HG03066 (cell line): ENCODE results near the gene STAT3.
"Not testable (repeated sequence)": the region's sequence is repeated elsewhere in the genome, so short reads cannot be mapped to it uniquely, and the experiment has no call there.

Experiments used
- ATAC-seq: cut with Tn5 transposase; IDR thresholded peaks from one replicate; pipeline ENCODE4 v1.9.1; 2021; ENCODE audit warnings: low read depth; ENCODE audit not compliant: unreplicated experiment

STAT3 gene

DNA sequence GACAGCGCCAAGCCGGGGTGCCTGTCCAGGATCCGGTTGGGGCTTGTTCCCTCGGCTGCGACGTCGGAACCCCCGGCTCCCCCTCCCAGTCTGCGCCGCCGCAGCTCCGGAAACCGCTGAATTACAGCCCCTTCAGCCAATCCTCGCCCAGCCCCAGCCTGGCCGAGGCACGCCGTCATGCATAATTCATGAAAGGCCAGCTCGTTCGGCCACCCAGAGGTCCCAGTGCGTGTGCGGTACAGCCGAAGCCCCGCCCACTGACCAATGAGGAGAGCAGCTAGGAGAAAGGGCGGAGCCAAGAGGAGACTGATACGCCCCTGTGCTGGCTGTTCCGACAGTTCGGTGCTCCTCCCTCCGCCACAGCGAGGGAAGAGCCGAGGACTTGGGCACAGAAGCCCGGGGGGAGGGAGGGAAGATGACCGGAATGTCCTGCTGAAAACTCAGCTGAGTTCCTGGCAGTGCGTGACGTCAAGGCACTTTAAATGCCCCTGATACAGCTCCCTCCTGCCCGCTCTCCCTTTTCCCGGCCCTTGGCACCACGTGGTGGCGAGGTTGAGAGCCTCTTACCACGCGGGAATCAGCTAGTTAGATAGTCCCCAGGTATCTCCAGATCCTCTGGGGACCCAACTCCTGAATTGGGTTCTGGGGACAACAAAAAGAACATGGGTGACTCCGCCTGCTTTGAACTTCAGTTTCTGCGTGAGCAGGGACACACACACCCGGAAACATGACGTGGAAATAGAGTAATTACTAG, at the start of gene STAT3:
TSS of gene STAT3 (minus strand) at position 62 of the 754 bp plus-strand sequence. CDS start 39,926 bp downstream, outside the sequence.
- peak; percentile 89 for ATAC-seq

DNA sequence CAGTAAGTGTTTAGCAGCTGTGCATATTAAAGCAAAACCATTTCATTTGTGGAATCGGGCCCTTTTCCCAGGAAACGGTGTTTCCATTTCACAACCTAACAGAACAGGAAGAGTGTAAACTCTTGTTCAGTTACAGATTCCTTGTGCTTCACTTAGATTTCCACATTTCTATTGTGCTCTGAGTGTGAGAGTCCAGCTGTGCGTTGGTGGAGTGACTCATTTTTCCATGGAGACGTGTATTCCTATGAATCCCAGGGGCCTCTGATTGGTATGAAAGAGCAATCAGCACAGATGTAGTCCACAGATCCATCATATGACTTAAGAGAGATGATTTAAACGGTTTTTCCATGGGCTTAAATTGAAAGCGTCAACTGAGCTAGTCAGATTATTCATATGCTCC, 48.1 kb upstream of the STAT3 start:
- no peak for ATAC-seq

DNA sequence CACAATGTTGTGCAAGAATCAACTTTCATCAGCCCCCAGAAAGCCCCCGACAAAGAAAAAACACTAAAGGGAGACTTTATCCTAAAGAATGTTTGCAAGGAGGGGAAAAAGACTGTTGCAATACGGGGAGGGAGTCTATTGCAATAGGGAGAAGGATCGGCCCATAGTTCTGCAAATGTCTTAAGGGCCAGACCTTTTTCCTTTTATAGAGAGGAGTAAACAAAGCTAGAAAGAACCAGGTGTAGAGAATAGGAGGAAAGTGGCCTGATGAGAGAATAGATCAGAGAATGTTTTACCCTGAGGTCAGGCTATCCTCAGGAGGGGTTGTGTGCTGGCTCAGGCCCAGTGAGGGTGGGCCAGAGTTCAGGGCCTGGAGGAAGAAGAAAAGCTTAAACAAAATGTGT, 43.5 kb upstream of the STAT3 start:
- ATAC-seq: no peak

DNA sequence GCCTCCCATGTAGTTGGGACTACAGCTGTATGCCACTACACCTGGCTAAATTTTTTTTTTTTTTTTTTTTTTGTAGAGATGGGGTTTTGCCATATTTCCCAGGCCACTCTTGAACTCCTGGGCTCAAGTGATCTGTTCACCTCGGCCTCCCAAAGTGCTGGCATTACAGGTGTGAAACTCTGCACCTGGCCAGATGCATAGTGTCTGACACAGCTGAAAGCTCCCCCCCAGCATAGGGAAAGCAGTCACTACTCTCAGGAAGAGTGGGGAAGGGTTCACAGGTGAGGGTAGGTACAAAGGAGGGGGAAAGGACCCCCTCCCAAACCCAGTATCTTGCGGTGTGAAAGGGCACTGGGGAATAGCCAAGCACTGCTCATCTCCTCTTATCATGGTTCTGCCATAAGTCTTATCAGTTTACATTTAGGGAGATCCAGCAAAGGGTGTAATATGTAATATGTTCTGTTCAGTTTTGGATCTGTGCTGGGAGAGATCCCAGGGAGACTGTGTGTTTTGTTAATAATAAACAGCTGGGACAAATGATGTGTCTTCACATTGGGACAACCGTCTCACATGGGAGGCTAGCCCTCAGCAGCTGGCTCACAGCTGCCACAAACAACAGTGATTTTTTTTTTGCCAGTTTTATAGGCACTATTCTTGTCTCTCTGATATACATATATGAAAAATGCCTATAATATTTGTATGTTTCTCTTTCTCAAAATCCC, 41.6 kb upstream of the STAT3 start:
- no peak for ATAC-seq

DNA sequence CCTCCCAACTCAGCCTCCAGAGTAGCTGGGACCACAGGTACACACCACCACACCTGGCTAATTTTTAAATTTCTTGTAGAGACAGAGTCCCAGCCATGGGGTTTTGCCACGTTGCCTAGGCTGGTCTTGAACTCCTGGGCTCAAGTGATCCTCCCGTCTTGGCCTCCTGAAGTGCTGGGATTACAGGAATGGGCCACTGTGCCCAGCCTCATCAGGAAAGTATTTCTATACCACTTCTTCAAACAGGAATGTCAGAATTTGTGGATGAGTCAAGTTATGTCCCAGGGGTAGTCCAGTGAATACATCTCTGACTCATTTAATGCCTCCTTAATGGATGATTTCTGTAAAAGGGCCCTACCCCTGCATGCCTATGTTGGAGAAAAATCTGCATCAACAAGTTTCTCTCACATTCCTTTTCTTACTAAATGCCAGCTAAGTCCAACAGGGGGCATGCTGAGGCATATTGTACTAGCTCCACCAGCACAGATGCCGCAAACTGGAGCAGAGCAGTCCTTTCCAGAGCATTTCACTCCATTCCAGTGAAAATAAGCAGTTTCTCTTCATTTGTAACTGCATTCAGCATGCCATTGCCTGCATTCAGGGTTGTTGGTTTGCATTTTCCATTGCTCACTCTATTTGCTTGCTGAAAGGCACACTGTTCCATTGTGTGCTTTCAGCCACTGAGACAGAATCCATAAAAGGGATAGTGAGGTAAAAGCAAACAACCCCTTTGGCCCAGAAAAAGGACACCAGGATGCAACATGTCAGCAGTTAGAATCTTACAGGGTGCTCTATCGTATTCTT, 40.1 kb upstream of the STAT3 start:
- no peak for ATAC-seq

DNA sequence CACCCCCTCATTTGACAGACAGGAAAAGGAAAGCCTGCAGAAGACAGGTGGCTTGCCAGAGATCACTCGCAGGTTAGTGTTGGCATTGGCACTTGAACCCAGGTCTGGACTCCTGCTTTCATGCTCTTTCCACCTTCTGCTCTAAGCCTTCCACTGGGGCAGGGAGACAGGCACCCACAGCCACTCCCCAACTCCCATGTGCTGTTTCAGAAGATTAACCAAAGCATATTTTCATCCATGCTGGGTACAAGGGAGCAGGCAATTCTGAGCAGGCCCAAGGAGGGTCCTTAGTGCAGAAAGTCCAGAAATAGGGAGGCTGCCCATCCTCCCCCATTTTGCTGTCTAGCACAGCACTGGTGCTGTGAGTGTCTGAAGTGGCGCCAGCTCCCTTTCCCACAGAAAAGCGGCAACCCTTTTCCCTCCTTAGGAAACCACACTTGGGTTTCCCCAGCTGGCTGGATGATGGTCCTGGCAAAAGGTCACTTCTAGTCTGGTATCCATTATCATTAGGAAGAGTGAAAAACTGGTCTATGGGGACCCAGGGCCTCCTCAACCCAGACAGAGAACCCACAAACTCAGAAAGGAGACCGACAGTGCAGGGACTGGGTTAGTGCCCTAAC, 36.9 kb upstream of the STAT3 start:
- no peak for ATAC-seq

DNA sequence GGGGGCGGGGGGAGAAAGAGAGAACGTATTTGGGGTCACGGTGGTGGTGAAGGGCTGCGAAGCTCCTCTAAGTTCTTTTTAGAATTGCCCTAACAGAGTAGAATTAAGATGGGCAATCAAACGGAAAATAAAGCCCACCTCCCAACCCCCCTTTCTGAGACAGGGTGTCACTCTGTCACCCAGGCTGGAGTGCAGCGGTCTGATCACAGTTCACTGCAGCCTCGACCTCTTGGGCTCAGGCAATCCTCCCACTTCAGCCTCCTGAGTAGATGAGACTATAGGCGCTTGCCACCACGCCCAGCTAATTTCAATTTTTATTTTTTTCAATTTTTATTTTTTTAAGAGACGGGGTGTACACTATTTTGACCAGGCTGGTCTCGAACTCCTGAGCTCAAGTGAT, 35.5 kb upstream of the STAT3 start:
- no peak for ATAC-seq

DNA sequence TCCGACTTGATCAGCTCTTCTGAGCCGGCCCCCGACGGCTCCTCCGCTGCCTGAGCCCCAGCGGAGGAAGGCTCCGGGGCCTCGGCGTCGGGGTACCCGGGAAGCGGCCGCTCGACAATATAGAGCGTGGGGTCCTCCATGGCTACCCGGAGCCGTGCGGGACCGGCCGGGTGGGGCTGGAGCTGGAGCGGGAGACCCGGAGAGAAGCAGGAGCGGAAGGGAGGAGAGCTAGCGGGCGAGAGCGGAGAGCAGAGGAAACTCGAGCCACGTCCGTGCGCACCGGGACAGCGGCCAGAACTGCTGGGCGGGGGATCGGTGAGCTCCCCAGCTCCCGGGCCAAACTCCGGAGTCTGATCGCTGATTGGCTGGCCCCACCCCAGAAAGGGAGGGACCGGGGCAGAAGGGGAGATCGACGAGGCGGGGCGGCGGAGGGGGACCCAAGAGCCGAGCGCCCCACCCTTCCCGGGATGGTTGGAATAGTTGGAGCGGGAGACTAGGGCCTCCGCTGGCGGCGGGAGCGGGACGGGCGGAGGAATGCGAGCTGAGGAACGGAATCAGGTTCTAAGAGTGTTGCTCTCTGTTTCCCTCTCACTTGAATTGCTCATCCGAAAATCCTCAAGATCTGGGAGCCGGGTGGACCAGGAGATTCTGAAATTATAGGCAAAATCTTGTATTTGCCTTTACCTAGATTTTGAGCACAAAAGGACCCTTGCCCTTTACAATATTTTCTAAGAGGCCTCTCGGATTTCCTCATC, 34.9 kb upstream of the STAT3 start, which contains the start of gene CAVIN1:
TSS of gene CAVIN1 (minus strand) at position 299 of the 755 bp plus-strand sequence. CDS start at position 140, 159 bp downstream.
- no peak for ATAC-seq

DNA sequence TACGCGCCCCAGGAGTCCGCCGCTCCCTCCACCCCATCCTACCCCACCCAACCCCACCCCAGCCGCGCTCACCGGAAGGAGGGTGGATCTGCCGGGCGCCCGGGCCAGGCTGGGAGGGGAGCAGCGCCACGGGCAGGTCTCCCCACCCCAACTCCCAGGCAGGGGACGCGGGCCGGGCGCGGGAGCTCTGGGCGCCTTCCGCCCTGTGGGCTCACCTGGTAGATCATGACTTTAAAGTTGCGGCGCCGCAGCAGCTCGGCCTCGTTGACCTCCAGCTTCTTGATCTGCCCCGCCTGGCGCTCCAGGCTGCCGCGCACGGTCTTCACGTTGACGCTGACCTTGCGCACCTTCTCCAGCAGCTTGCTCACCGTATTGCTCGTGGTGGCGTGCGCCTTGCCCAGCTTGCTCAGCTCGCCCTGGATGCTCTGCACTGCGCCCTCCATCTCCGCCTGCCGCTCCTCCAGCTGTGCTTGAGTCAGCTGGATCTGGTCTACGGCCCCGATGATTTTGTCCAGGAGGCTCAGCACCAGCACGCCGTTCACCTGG, 34.2 kb upstream of the STAT3 start:
- ATAC-seq: no peak

DNA sequence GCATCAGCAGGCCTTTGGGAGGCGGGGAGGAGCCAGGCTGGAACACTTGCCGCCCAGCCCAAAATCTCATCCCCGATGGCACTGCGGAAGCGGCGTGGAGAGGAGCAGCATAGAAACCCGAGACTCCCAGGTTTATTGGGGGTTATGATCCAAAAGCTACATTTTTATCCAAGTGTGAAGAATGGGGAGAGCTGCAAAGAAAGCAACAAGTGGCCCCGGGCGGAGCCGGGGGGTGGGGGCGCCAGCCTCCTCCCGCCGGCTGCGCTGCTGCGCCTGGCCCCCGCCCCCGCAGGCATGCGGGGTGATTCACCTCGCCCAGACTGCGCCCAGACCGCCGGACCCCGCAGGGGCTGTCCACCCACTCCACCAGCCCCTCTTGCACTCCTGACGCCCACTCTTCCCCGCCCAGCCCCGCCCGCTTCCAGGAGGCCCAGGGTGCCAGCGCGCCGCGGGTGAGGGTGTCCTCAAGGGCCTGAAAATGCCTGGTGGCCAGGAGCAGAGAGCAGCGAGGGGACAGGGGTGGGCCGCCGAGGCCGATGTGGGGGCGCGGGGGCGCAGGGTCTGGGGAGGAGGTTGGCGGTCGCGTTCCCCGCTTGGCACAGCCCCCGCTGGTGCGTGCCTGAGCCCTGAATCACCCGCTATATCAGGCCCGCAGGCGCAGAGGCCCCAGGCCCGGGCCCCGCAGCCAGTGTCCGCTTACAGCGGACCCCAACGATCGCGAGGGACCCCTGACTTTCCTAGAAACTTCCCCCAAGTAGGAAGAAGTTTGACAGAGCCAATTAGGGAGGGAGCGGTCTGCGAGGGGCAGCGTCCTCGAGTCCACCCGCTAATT, 33.5 kb upstream of the STAT3 start:
- ATAC-seq: no peak

DNA sequence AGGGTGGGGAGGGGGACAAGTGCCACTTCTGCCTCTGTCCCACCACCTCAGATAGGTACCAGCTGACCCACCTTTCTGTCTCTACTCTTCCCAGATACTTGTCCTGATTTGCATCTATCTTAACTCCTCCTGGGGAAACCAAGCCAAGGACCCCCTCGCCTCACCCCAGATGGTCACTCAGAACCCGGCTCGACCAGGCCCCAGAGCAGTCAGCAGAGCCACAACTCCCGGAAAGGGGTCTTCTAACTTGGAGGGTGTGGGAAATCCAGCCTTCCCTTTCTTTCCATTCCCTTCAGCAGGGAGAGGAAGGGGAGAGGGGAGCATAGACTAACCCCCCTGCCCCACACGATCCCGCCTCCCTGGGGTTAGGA, 32.9 kb upstream of the STAT3 start:
- ATAC-seq: no peak

DNA sequence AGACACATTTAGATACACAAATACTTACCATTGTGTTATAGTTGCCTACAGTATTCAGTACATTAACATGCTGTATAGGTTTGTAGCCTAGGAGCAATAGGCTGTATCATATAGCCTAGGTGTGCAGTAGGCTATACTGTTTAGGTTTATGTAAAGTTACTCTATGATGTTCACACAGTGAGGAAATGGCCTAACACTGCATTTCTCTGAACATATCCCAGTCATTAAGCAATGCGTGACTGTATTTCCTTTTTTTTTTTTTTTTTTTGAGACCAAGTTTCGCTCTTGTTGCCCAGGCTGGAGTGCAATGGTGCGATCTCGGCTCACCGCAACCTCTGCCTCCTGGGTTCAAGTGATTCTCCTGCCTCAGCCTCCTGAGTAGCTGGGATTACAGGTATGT, 29.7 kb upstream of the STAT3 start:
- ATAC-seq: not testable (repeated sequence)

DNA sequence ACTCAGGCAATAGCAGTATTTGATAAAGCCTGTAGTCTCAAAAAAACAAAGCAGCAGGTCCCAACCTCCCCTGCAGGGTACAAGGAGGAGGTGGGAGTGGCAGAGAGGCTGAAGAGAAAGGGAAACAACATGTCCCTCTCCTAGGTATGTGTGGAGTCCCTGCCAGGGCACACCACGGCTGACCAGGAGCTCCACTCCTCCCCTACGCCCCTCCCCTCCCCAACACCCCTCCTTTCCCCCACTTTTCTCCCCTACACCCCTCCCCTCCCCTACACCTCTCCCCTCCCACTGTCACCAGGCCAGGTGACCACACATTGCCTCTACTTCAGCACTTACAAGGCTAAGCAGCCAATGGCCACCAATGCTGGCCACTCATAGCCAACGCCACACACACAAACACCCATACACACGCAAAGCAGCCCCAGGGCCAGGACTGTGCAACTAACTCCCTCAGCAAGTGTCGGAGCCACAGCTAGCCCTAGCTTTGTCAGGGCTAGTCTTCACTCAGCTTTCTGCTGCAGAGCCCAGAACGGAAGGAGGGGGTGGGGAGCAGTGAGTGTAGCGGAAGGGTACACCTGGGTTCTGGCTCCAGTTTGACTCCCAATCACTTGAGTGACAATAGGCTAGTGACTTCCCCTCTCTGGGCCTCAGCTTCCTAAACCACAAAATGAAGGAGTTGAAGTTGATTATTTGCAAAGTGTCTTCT, 26.6 kb upstream of the STAT3 start:
- no peak for ATAC-seq

DNA sequence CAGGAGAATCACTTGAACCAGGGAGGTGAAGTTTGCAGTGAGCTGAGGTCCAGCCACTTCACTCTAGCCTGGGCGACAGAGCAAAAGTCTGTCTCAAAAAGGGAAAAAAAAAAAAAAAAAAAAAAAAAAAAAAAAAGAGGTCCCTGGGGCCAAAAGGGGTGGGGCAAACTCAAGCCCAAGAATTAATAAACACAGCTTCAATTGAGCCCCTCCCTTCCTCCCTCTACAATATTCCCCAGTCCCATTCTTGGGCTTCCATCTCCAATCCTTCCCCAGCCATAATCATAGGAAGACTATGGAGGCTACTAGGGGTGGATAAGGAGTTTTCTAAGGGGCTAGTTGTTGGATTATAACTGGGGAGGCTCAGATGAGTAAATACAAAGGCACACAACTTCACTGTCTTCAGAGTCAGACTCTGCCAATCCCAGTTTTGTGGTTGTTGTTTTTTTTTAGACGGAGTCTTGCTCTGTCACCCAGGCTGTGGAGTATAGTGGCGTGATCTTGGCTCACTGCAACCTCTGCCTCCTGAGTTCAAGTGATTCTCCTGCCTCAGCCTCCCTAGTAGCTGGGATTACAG, 25.3 kb upstream of the STAT3 start:
- no peak for ATAC-seq

DNA sequence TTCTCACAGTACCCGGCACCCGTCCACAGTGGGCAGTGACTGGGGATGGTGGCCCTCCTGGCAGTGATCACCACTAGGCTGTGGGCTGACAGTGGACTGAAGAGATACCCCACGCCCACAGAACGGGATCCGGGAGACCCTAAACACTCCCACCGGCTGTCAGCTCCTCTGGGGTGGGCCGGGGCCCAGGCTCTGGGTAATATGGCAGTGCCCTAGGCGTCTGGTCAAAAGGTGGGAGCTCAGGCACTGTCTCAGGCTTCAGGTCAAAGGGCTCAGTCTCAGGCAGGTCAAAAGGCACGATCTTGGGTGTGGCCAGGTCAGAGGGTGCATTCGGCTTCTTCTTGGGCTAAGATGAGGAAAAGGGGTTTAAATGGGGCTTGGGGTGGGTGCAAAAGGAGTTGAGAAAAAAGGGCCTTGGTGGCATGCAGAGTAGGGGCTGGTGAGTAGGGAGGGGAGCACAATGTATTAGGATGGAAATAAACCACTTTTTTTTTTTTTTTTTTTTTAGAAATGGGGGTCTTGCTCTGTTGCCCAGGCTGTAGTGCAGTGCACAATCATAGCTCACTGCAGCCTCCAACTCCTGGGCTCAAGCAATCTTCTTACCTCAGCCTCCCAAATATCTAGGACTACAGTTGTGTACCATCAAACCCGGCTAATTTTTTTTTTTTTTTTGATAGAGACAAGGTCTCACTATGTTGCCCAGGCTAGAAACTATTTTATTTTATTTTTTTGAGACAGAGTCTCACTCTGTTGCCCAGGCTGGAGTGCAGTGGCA, 23.9 kb upstream of the STAT3 start:
- no peak for ATAC-seq

DNA sequence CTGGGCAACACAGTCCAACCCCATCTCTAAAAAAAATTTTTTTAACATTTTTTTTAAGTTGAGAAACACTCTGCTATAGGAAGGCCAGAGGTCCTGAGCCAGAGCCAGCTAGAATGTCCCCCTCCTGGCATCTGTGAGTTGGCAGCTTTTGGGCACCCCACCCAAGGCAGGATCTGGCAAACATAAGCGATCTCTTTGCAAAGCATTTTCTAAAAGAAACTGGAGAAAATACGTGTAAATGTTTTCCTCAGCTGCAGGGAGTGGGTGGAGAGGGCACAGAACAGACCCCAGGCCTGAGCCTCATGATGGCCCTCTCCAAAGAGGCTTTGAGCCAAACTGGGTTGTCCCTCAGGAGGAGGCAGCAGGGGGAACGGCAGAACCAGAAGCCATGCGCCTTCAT, 23.1 kb upstream of the STAT3 start:
- ATAC-seq: no peak

DNA sequence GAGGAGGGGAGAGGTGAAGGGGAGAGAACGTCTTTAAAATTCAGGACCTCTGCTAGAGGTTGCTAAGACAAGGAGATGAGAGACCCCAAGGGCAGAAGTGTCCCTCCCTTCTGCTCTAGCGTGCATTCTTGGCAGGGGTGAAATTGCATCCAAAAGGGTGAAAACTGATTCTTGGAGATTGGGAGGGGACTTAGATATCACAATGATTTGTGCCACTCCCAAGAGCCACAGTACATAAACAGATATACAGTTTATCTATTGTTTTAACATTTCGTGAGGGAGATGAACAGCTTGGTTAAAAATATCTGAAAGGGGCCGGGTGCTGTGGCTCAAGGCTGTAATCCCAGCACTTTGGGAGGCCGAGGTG, 22.1 kb upstream of the STAT3 start:
- ATAC-seq: no peak
